ENCODE results near the gene TPBGL.

The TPBGL gene

DNA sequence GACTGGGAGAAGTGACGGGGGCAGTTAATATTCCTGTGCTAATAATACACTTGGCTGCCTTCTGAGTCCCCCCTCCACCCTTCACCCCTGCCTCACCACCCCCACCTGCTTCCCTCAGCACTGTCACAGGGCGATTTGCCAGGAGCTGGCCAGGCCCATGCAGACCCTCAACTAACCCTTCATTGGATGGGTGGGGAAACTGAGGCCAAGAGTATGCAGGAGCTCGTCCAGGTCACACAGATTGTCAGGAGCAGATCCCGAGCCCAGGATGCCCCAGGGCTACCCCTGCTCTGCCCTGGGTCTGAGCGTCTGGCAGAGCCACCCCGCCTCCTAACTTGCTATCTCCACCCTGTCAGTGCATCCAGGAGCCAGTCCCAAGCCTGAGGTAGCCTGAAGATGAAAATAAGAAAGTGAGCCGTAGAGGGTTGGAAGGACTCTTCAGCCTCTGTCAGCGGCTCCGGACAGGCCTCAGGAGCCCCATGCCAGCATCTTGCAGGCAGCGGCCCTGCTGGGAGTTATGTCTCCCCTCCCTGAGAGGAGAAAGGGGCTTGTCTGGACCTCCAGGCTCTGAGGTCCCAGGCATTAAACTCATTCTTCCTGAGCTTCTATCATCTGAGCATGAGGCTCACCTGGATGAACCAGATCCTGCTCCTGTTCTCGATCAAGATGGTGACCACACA, 6.2 kb downstream of the TPBGL start:
- no peak for DNase-seq

DNA sequence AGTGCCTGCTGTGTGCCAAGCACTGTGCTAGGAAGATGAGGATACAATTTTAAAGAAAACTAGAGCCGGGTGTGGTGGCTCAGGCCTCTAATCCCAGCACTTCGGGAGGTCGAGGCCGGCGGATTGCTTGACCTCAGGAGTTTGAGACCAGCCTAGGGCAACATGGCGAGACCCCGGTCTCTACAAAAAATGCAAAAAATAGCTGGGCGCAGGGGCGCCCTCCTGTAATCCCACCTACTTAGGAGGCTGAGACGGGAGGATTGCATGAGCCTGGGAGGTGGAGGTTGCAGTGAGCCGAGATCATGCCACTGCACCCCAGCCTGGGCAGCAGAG, 8.3 kb downstream of the TPBGL start:
- no peak for DNase-seq

DNA sequence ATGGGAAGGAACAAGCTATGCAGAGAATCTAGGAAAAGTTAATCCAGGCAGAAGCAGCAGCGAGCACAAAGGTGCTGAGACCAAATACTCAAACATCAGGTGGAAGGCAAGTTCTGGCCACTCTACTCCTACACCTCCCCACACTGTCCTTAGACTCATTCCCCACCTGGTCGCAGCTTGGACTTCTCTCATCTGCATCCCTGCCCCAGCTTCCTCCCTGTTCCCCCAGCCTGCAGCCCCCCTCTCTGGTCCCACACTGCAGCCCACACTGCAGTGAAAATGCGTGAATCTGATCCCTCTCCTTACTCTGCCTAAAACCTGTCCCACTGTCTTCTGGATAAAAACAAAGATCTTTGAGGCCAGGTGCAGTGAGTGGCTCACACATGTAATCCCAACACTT, 9.1 kb downstream of the TPBGL start:
- DNase-seq = no peak

DNA sequence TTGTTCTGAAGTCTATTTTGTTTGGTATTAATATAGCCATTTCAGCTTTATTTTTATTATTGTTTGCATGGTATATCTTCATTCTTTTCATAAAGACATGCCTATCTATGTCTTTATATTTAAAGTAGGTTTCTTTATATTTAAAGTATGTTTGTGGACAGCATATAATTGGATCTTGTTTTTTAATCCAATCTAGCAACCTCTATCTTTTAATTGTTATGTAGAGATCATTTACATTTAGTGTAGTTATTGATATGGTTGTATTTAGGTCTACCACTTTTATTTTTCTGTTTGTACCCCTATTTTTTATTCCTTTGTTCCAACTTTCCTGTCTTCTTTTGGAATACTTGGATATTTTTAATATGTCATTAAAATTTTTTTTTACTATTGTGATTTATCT, 13.8 kb downstream of the TPBGL start:
- no peak for DNase-seq

DNA sequence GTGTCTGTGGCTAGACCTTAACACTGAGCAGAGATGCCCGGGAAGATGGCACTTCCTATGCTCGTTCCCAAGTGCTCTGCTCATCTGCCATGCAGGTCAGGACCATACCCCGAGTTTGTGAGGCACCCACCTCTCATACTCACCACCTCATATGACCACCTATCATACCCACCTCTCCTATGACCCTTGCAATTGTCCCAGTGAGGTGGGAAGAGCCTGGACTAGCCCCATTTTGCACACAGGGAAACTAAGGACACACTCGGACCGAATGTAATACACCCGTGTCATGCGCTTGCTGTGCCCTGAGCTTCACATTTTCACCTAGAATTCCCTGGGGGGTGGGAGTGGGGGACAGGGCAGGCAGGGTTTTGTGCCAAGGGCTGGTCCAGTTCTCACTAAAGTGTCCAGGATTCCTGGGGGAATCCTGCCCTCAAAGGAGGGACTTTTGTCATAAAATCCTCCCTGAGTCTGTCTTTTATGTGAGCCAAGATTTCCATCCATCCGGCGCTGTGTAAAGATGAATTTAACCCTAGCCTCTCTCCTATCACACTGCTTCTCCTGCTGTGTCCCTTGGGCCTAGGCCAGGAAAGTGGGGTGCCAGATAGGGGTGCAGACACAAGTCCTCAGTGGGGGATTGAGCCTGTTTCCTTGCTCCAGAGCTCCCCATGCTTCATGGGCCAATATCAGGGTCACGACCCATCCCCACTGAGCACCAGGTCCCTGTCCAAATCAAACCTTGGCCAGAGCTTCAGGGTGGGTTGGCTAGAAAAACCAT, 20.0 kb downstream of the TPBGL start:
- DNase-seq = no peak

DNA sequence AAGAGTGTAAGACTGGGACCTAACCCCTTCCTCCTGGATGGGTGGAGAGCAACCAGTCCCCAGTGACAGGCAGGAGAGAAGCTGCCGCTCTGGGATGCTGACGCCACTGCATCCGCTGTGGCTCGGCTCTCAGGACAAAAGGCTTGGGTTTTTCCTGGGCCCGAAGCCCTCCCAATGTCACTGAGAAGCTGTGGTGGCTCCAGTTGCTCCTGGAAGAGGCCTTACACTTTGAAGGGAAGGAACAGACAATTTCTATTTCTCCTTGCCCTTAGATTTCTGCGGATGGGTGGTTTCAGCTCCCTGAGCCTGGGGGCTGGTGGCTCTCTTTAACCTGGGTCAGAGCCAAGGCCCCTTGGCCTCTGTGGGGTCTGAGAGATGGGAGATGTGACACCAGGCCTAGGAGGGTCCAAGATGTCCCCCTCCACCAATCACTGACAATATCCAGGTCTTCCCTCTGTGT, 21.4 kb downstream of the TPBGL start:
- no peak for DNase-seq

DNA sequence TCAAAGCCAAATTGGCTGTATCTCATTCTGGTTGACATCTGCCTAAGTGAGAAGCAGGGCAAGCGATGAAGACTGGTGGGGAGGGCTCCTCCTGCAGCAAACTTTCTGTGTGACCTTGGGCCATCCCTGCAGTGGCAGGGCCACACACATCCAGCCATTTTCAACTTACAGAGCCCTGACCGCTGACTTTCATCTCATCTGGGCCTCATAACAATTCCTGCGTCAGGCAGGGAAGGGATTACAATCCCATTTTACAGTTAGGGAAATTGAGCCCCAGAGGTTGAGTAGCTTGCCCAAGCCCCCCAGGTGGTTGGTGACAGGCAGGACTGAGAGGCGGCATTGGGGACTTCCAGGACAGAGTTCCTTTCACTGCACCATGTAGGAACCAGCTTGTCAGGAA, 21.9 kb downstream of the TPBGL start:
- no peak for DNase-seq

DNA sequence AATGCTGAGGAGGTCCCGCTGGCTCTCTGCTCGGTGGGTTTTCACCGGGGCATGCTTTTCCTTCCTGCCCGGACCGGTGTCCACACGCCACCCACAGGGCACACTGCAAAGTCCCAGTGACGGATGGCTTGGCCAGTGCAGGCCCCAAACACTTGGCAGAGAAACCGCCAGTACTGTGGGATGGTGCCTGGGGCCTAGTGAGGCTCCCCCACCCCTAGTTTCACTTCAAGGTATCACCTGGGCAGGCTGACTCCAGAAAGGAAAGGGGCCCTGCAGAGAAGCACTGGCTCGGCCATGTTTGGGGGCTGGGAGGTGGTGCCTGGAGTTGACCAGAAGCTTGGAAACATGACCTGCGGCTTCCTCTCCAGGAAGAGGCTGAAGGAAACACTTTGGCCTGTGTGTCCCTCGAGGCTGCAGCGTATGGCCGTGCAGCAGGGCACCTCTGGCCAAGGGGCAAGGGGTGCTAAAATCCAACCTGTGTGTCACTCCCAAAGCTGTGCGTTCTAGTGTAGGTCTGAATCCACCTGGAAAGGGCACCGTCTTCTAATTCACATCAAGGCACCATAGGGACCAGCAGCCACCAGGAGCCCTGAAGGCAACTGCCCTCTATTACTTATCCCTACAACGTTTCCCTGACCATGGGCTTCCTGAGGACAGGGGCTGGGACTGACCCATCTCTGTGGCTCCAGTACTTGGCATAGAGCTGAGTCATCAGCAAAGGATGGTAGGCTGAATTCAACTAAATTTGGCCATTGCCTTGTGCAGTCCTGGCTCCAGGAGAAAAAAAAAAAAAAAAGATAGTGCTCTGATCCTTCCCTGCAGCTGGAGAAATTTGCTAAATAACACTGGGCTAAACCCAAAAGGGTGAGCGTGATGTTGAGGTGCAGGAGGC, 22.6 kb downstream of the TPBGL start:
- DNase-seq = no peak

DNA sequence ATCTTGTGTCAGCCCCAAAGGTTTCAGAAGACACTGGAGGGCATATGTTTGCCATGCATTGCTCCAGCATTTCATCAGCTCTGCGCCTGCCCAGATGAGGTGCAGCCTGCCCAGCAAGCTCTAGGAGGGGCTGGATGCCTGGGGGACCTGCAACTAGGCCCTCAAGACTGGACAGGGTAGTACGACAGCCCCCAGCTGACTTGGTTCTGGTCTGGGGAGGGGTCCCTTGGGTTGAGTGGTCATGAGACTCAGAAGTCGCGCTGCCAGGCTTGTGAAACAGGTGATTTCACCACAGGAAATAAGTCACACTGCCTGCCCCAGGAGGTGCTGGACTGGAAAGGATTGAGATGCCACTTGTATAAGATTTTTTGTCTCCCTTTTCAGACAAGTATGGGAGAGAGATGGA, 23.4 kb downstream of the TPBGL start:
- DNase-seq = peak; percentile 11

DNA sequence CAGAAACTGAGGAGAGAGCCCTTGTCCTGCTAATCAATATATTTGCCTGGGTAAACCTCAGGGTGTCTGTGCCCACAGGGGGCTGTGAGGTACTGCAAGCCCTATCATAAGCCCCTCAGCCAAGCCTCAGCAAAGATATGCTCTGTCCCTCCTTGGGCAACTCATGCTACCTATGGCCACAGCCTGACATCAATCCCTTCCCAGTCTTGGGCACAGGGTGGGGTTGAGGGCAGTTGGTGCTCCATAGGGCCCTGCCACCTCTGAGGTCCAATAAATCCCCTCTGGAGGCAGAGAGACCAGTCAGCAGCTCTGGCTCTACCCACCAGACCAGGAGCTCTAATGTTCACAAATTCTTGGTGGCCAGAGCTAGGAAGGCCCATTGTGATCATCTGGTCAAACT, 23.8 kb downstream of the TPBGL start:
- no peak for DNase-seq

DNA sequence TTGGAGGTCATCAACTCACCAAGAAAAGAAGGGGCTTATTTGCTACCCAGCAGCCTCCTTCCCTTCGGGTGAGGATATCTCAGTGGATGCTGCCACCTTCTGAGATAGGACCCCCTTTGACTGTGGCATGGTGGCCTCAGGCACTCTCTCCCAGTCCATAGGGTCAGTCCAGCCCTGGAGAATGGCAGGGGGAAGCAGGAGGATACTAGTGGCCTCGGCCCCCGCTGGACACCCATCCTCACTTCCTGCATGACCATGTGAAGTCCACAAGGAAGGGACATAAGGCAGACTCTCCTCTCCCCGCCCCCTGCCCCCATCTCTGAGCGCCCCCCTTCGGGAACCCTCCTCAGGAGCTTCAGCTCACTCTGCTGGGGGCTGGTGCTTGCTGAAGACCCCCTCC, 24.4 kb downstream of the TPBGL start:
- DNase-seq = no peak

DNA sequence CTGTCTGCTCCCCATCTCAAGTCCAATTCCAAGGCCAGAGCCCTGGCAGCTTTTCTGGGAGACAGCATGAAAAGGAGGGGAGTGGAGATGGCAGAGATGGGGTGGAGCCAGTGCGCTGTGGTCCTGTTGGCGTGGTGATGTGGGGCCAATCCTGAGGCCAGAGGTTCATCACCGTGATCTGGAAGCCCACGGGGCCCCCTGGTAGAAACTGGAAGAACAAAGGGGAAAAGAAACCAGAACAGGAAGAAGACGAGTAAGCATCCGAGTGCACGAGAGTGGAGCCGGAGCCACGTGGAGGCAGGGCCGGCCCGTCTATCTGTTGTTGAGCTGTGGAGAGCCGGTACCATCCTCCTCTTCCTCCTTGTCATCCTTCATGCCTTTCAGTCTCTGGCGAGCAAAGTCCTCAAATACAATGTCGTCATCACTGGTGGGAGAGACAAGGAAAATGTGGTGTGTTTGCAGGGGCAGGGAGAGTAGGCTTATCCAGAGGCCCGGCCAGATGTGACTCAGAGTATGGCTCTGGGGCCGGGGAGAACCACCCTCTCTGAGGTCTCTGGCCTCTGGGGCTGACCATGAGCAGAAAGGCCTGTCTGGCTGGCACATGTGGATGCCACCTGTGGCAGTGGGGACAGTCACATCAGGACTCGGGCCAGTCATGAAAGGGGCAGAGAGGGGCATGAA, 25.4 kb downstream of the TPBGL start:
- no peak for DNase-seq

DNA sequence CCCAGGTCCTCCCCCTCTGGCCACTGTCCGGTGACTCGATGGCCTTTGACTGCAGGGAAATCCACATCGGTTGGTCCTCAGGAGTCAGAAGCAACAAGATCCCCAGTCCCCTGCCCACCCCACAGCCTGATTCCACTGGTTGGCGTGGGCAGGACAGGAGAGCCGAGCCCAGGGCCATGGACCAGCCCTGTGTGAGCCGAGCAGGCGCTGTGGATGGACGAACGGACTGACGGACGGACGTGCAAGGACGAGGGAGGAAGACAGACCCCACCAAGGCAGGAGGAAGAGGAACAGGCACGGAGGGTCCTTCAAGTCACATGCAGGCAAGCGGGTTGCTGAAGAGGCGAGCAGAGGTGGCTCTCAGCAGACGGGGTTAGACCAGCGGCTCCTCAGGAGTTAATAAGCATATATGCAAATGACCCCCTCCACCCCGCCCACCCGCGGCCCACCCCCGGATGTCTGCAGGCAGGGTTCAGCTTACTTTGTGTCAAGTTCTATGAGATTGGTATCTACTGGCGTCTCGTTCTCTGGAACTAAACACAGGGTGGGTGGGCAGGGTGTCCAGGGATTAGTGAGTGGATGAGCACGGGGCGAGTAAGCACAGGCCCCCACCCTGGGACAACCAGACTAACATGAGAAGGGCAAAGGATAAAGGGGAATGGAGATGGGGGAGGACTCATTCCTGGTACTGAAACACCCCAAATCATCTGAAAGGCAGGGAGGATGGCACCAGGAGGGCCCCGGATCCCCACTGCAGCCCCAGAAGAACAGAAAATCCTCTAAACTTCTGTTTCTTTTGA, 26.8 kb downstream of the TPBGL start:
- DNase-seq = no peak

DNA sequence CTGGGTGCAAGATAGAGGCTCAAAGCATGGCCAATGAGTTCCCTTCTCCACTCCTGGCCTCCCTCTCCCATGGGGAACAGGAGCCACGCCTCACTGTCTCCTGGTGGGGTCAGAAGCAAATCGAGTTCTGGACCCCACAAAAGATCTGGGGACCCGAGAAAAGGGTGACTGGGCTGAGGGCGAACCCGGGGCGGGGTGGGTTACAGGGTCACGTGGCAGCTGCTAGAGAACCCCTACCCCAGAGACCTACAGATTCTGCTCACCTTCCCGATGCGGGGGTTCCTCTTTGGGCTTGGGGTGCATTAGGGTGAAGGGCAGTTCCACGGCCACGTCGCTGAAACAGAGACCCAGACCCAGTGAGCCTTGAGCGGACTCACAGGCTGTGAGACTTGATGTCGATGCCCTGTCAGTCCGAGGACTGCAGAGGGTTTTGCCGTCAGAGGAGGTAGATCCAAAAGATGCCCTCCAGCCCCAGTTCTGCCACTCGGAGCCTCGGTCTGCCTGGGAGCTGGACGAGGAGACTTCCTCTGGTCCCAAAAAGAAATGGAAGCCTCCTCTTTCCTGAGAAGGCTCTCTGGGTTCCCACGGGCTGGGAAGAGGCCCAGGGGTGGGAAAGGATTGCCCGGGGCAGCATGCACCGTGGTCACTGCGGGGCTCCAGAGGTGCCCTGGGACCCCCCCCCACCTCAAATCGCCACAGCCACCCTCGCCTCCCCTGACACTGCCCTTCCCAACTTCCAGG, 28.2 kb downstream of the TPBGL start:
- no peak for DNase-seq

DNA sequence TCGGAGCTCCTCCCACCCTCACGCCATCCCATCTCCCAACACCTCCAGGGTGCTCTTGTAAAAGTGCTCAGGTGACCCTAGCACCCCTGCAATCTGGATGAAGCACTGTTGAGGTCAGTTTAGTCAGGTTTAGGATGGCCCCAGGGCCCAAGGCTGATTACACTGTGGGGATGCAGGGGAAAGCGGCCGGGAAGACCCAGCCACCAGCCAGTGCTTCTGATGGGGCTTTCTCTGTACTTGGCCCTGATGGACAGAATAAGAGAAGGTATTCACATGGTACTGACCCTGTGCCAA, 28.7 kb downstream of the TPBGL start:
- no peak for DNase-seq

DNA sequence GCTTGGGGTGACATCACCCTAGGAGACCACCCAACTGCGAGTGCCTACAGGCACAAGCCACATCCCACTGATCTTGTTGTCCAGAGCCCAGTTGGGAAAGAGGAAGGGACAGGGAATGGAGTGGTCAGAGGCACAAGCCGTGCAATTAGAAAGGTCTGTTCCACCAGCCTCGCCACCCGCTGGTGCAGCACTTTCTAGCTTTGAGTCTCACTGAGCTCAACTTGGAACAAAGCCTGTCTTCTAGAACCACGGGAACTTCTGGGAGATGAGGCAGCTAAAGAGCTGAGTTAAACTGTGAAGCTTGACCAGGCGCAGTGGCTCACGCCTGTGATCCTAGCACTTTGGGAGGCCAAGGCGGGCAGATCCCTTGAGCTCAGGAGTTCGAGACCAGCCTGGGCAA, 29.3 kb downstream of the TPBGL start:
- no peak for DNase-seq

DNA sequence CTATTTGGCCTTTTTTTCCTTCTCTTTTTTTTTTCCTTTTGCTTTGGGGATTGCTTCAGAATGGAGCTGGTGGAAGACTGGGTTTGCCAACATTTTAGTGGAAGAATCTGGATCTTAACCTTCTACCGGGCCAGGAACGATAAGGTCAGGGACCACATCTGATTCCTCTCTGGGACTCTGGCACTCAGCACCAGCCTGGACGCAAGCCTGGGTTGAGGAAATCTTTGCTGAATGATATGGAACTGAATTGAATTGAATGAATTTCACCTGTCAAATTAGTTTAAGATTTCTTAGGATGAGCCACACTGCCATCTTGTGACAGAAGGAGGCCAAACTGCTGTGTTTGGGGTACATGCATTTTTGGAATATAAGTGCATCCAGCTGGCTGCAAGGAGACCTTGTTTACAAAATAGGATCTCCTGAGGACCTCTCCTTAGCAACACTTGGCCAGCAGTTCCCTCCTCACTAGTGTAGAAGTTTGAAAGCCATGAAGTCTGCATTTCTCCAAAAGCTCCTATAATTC, 30.4 kb downstream of the TPBGL start:
- peak; percentile 45 for DNase-seq

DNA sequence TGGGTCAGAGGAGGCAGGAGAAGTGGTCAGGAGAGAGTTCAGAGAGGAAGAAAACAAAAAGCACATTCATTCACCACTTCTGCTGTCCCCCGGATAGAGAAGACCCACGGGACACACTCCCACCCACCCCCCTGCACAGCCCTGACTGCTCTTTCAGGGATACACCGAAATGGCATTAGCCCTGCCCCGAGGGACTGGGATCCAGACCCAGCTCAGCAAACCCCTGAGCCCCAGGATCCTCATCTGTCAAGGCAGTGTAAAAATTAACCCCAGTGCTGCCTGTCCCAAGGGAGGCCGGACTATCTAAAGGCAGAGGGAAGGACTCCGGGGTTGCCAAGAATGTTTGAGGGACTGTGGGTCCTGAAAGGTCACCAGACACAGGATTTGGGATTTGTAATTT, 31.2 kb downstream of the TPBGL start:
- no peak for DNase-seq

DNA sequence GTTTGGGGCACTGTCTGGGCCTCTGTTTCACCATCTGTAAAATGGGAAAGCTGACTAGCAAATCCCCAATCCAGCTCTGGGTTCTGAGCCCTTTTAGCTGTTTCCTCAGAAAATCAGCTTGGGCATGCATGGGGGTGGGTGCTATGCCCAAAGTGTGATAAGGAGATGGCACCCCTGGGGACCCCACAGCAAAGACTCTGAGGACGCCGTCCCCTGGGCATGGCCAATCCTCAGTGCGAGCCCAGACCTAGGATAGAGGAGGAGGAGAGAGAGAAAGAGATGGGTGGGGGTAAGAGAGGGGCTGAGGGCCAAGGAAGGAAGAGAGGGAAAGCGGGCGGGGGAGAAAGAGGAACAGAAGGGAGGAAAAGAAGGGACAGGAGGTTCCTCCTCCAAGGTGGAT, 31.8 kb downstream of the TPBGL start:
- no peak for DNase-seq

DNA sequence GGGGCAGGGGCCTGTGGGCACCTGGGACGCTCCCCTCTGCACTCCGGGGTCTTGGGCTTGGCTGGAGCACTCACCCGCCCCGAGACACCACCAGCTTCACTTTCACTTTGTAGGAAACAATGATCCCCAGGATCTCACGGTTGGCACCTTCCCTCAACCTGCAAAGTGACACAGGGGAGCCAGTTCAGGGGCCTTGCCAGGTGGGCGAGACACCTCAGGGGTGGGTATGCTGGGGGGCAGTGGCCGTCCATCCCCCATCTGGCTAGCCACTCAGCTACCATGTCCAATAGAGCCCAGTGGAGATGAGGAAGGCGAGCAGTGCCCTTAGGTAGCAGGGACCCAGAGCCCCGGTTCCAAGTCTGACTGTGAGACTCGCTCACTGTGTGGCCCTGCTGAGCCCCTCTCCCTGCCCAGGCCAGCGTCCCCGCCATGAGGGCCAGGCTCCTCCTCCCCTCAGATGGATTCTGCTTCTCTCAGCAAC, 32.3 kb downstream of the TPBGL start:
- no peak for DNase-seq

Data from CD4-positive, alpha-beta T cell treated with Interleukin-4 for 4 hours (primary cell).